ENCODE results near the gene FAM171A1.
"Not testable (repeated sequence)": the region's sequence is repeated elsewhere in the genome, so short reads cannot be mapped to it uniquely, and the experiment has no call there.

Gene FAM171A1

GRCh38 chr10:15202301-15202621, 168.8 kb downstream of the FAM171A1 start:
- not testable (repeated sequence) for ATAC-seq

GRCh38 chr10:15201589-15202300, 169.3 kb downstream of the FAM171A1 start:
- ATAC-seq = no peak

- peak; percentile 48 to 58 for ATAC-seq
Observed at GRCh38 chr10:15200626-15201025, 170.5 kb downstream of the FAM171A1 start.

- no peak for ATAC-seq
Observed at GRCh38 chr10:15197911-15198310, 173.2 kb downstream of the FAM171A1 start.

- peak; percentile 44 to 66 for ATAC-seq
Observed at GRCh38 chr10:15197276-15197675, 173.8 kb downstream of the FAM171A1 start.

GRCh38 chr10:15196021-15196834, 174.9 kb downstream of the FAM171A1 start:
- no peak for ATAC-seq

GRCh38 chr10:15189133-15189885, 181.8 kb downstream of the FAM171A1 start:
- no peak for ATAC-seq

GRCh38 chr10:15188603-15189002, 182.5 kb downstream of the FAM171A1 start:
- peak; percentile 67 to 73 for ATAC-seq

- ATAC-seq = no peak
Observed at GRCh38 chr10:15183689-15184481, 187.2 kb downstream of the FAM171A1 start.

- ATAC-seq = no peak
Observed at GRCh38 chr10:15182540-15183207, 188.4 kb downstream of the FAM171A1 start.

GRCh38 chr10:15181576-15182156, 189.4 kb downstream of the FAM171A1 start:
- no peak for ATAC-seq

GRCh38 chr10:15180736-15181135, 190.4 kb downstream of the FAM171A1 start:
- no peak for ATAC-seq

- no peak for ATAC-seq
Observed at GRCh38 chr10:15176269-15176668, 194.8 kb downstream of the FAM171A1 start.

GRCh38 chr10:15175587-15175986, 195.5 kb downstream of the FAM171A1 start:
- ATAC-seq = no peak

- ATAC-seq = no peak
Observed at GRCh38 chr10:15172306-15172840, 198.7 kb downstream of the FAM171A1 start.

GRCh38 chr10:15169555-15170401, 201.3 kb downstream of the FAM171A1 start:
- peak in 1 of 2 donors; percentile 6 for ATAC-seq

- peak; percentile 57 to 61 for ATAC-seq
Observed at GRCh38 chr10:15168786-15169554, 202.1 kb downstream of the FAM171A1 start.

GRCh38 chr10:15168291-15168785, 202.8 kb downstream of the FAM171A1 start, which contains the start of gene NMT2:
Gene NMT2 (minus strand): TSS chr10:15168693. CDS start chr10:15168612, 81 bp downstream.
- peak; percentile 77 to 83 for ATAC-seq
